K562 (cell line): Measurements from ENCODE around the gene URI1. TPM values are rescaled to one million over a fixed set of nuclear protein-coding genes. Genes with fewer than 3 reads are reported as not detected.

Source experiments
- ATF3 ChIP-seq, 2 experiments: fragments of 450-650 bp in 1 of 2; sonication (generic) in 1 of 2; formaldehyde crosslinking in 1 of 2; IDR thresholded peaks in 1 of 2; conservative IDR thresholded peaks in 1 of 2; 2 replicates each; pipeline versions ENCODE4 v1.6.1 to v1.8.1; 2016 to 2023; ENCODE audit warnings: mild to moderate bottlenecking in 2 of 2, moderate library complexity in 2 of 2, inconsistent platforms in 1 of 2, missing genetic modification reagents in 1 of 2
- BRD4 ChIP-seq: fragments of 200-600 bp; sonication (generic); IDR thresholded peaks from 2 replicates; pipeline ENCODE4 v1.6.1; 2017; ENCODE audit warnings: inconsistent platforms
- CHD7 ChIP-seq: fragments of 200-600 bp; sonication (generic); IDR thresholded peaks from one replicate; pipeline ENCODE4 v1.6.1; 2012; ENCODE audit warnings: mild to moderate bottlenecking, low read depth, low read length, inconsistent platforms
- HES1 ChIP-seq: fragments of 450-650 bp; IDR thresholded peaks from 2 replicates; pipeline ENCODE4 v1.6.1; 2016; ENCODE audit warnings: low read depth, mild to moderate bottlenecking, moderate library complexity
- IFI16 ChIP-seq: fragments of 250-450 bp; sonication (Bioruptor Pico); IDR thresholded peaks from 2 replicates; pipeline ENCODE4 v2.1.2; 2022; ENCODE audit warnings: mild to moderate bottlenecking, inconsistent platforms
- LEF1 ChIP-seq: fragments of 450-650 bp; IDR thresholded peaks from 2 replicates; pipeline ENCODE4 v1.6.1; 2016; ENCODE audit warnings: mild to moderate bottlenecking
- PHB2 ChIP-seq: fragments of 450-650 bp; IDR thresholded peaks from 2 replicates; pipeline ENCODE4 v1.6.1; 2017; ENCODE audit warnings: low read depth
- RAD51 ChIP-seq: fragments of 450-650 bp; IDR thresholded peaks from 2 replicates; pipeline ENCODE4 v1.7.1; 2016; ENCODE audit warnings: low read depth, mild to moderate bottlenecking, borderline replicate concordance
- TARDBP ChIP-seq: fragments of 450-650 bp; IDR thresholded peaks from 2 replicates; pipeline ENCODE4 v1.6.1; 2016
- TRIM28 ChIP-seq: fragments of 450-650 bp; IDR thresholded peaks from 2 replicates; pipeline ENCODE4 v1.6.1; 2017
- ZBTB7A ChIP-seq: IDR thresholded peaks from 2 replicates; pipeline ENCODE4 v1.6.1; 2011; ENCODE audit warnings: low read depth, mild to moderate bottlenecking, low read length, moderate library complexity, borderline replicate concordance; ENCODE audit not compliant: control insufficient read depth
- polyA plus RNA-seq, 8 experiments: library from polyadenylated mRNA; depleted of rRNA in 4 of 8; stranded (reverse) in 5 of 8; unstranded in 3 of 8; fragments of >200 nt; fragmentation: Nextera tagmentation in 2 of 8; fragmentation: Illumina TruSeq in 1 of 8; extraction: Ambion mirVana in 2 of 8; extraction: Trizol in 1 of 8; gene quantifications; 2 replicates each; pipeline versions ENCODE4 v1.2.1 to v1.2.3, GENCODE V29; 2011 to 2014; ENCODE audit warnings: inconsistent platforms in 1 of 8, missing spikeins in 1 of 8
- total RNA-seq, 7 experiments: library from RNA; depleted of rRNA in 6 of 7; stranded (reverse); fragments of >200 nt in 6 of 7; fragmentation: Illumina TruSeq in 2 of 7; extraction: Trizol in 2 of 7; gene quantifications; 2 replicates each; pipeline versions ENCODE4 v1.2.1 to v1.2.3, GENCODE V29; 2011 to 2021; ENCODE audit warnings: low replicate concordance in 1 of 7
- TF ChIP-seq, protein P1 (sequence below): fragments of 450-650 bp; IDR thresholded peaks from 2 replicates; pipeline ENCODE4 v1.7.1; 2018; ENCODE audit warnings: mild to moderate bottlenecking, low read depth; ENCODE audit not compliant: partially characterized antibody

The URI1 gene
- total and polyA plus RNA-seq, 9 of the 15 experiments (the other 6 are each of a cell fraction or from before 2014, with no cell fraction given): 16.9 to 87.4 (median 63.9) TPM

- TF ChIP-seq HES1 (peak; percentile 99), ZBTB7A (peak; percentile 63), ATF3 (IDR thresholded peaks at IDR 0.05) (peak; percentile 89), ATF3 (CRISPR knock-in tag; conservative IDR thresholded peaks at IDR 0.05) (no peak), TARDBP (peak; percentile 82; the same call in 1 of the 2 replicates), LEF1 (peak; percentile 96), TRIM28 (peak; percentile 42; the same call in 1 of the 2 replicates), RAD51 (peak; percentile 88), IFI16 (CRISPR knock-in tag) (no peak), BRD4 (no peak), PHB2 (peak; percentile 83), CHD7 (no peak)
- TF ChIP-seq, protein P1, sequence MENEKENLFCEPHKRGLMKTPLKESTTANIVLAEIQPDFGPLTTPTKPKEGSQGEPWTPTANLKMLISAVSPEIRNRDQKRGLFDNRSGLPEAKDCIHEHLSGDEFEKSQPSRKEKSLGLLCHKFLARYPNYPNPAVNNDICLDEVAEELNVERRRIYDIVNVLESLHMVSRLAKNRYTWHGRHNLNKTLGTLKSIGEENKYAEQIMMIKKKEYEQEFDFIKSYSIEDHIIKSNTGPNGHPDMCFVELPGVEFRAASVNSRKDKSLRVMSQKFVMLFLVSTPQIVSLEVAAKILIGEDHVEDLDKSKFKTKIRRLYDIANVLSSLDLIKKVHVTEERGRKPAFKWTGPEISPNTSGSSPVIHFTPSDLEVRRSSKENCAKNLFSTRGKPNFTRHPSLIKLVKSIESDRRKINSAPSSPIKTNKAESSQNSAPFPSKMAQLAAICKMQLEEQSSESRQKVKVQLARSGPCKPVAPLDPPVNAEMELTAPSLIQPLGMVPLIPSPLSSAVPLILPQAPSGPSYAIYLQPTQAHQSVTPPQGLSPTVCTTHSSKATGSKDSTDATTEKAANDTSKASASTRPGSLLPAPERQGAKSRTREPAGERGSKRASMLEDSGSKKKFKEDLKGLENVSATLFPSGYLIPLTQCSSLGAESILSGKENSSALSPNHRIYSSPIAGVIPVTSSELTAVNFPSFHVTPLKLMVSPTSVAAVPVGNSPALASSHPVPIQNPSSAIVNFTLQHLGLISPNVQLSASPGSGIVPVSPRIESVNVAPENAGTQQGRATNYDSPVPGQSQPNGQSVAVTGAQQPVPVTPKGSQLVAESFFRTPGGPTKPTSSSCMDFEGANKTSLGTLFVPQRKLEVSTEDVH: peak; percentile 53
These were observed 48.3 kb upstream of the URI1 start (continued) for GRCh38 chr19:29893606-29894284.
